Activated T-cell treated with anti-CD3 and anti-CD28 coated beads for 48 hours (primary cell): ENCODE measurements around the gene HGF.

Source experiments
- DNase-seq: peaks from one replicate; pipeline ENCODE4 v3.0.0-alpha.2; 2020; ENCODE audit warnings: low read depth

The HGF gene

GRCh38 chr7:81719865-81720264 is 50.0 kb downstream of the HGF start:
- DNase-seq: no peak

GRCh38 chr7:81715984-81716588 is 53.8 kb downstream of the HGF start:
- DNase-seq: no peak

- no peak for DNase-seq
Observed at GRCh38 chr7:81714306-81714705, 55.5 kb downstream of the HGF start.

GRCh38 chr7:81710751-81711150 is 59.1 kb downstream of the HGF start:
- DNase-seq: no peak

GRCh38 chr7:81709836-81710235 is 60.0 kb downstream of the HGF start:
- no peak for DNase-seq

GRCh38 chr7:81707966-81708365 is 61.9 kb downstream of the HGF start:
- DNase-seq: no peak

GRCh38 chr7:81707196-81707595 is 62.7 kb downstream of the HGF start:
- no peak for DNase-seq

GRCh38 chr7:81705206-81705605 is 64.6 kb downstream of the HGF start:
- no peak for DNase-seq

- no peak for DNase-seq
Observed at GRCh38 chr7:81704595-81704994, 65.3 kb downstream of the HGF start.

- no peak for DNase-seq
Observed at GRCh38 chr7:81698965-81699364, 70.9 kb downstream of the HGF start.

GRCh38 chr7:81694711-81695110 is 75.1 kb downstream of the HGF start:
- DNase-seq: no peak

- no peak for DNase-seq
Observed at GRCh38 chr7:81693894-81694293, 76.0 kb downstream of the HGF start.

GRCh38 chr7:81693080-81693479 is 76.8 kb downstream of the HGF start:
- no peak for DNase-seq

- no peak for DNase-seq
Observed at GRCh38 chr7:81692146-81692905, 77.5 kb downstream of the HGF start.

GRCh38 chr7:81691199-81691821 is 78.5 kb downstream of the HGF start:
- no peak for DNase-seq

- DNase-seq: no peak
Observed at GRCh38 chr7:81690688-81691087, 79.2 kb downstream of the HGF start.

- DNase-seq: no peak
Observed at GRCh38 chr7:81690251-81690650, 79.6 kb downstream of the HGF start.

- DNase-seq: no peak
Observed at GRCh38 chr7:81688622-81689411, 81.0 kb downstream of the HGF start.

GRCh38 chr7:81687062-81687461 is 82.8 kb downstream of the HGF start:
- DNase-seq: no peak

GRCh38 chr7:81685270-81685868 is 84.5 kb downstream of the HGF start:
- DNase-seq: no peak

GRCh38 chr7:81684514-81685269 is 85.2 kb downstream of the HGF start:
- DNase-seq: no peak
